22Rv1 (cell line): ENCODE measurements around the gene FKBP5.

Experiments used
- ZFX ChIP-seq: fragments of 450-650 bp; IDR thresholded peaks from 2 replicates; pipeline ENCODE4 v1.6.1; 2017; ENCODE audit warnings: antibody characterized with exemption, borderline replicate concordance
- TF ChIP-seq, protein P1 (sequence below): fragments of 450-650 bp; IDR thresholded peaks from 2 replicates; pipeline ENCODE4 v1.5.1; 2017; ENCODE audit warnings: mild to moderate bottlenecking

GRCh38 chr6:35642471-35643161 lies 46.1 kb downstream of the FKBP5 start:
- TF ChIP-seq, protein P1, sequence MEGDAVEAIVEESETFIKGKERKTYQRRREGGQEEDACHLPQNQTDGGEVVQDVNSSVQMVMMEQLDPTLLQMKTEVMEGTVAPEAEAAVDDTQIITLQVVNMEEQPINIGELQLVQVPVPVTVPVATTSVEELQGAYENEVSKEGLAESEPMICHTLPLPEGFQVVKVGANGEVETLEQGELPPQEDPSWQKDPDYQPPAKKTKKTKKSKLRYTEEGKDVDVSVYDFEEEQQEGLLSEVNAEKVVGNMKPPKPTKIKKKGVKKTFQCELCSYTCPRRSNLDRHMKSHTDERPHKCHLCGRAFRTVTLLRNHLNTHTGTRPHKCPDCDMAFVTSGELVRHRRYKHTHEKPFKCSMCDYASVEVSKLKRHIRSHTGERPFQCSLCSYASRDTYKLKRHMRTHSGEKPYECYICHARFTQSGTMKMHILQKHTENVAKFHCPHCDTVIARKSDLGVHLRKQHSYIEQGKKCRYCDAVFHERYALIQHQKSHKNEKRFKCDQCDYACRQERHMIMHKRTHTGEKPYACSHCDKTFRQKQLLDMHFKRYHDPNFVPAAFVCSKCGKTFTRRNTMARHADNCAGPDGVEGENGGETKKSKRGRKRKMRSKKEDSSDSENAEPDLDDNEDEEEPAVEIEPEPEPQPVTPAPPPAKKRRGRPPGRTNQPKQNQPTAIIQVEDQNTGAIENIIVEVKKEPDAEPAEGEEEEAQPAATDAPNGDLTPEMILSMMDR = no peak
- no peak for TF ChIP-seq ZFX
